ENCODE measurements around the gene CHMP2A. TPM values are rescaled to one million over a fixed set of nuclear protein-coding genes. Genes with fewer than 3 reads are reported as not detected.
A peak's percentile ranks its signal among the peaks of the same experiment; 100 is the strongest.

The CHMP2A gene
- total and polyA plus RNA-seq, 4 donors = 58.0 to 107 (median 83.3) TPM

- Histone ChIP-seq H3K4me3 (ENCODE audit: low read depth in 1 of 3, low read length in 3 of 3) (peak overlapping the region; percentile 64 to 69 (median 64)), H3K4me1 (ENCODE audit: control insufficient read depth in 4 of 4, insufficient read depth in 4 of 4, low read length in 3 of 4) (peaks cover 4 to 25% (median 17%) of the 10 kb centered on the region in 4 donors), H3K27me3 (ENCODE audit: control insufficient read depth in 4 of 4, insufficient read depth in 4 of 4, low read length in 3 of 4) (no peaks in the 10 kb centered on the region), H3K27ac (ENCODE audit: low read depth in 1 of 2, low read length in 2 of 2) (peak overlapping the region; percentile 93 to 97), H3K36me3 (ENCODE audit: control insufficient read depth in 4 of 4, insufficient read depth in 3 of 4, low read depth in 1 of 4, low read length in 3 of 4) (peaks cover 0 to 18% (median 5%) of the 10 kb centered on the region in 4 donors), H3K9me3 (ENCODE audit: control insufficient read depth in 4 of 4, low read length in 3 of 4) (no peaks in the 10 kb centered on the region), H3K9ac (ENCODE audit: low read depth in 1 of 2, low read length in 2 of 2) (no peak overlapping the region)
- TF ChIP-seq REST (IDR thresholded peaks at IDR 0.05) (peak; percentile 4), RAD21 (IDR thresholded peaks at IDR 0.05) (no peak), HNF4A (conservative IDR thresholded peaks at IDR 0.05) (peak in 1 of 2 donors; percentile 27), GABPA (IDR thresholded peaks at IDR 0.05 in 1 of 2, conservative IDR thresholded peaks at IDR 0.05 in 1 of 2) (peak; percentile 76 to 81)
- no peak for DNase-seq (ENCODE audit: low spot score)
- WGBS = 50% methylated on average over 24 of the region's 24 CpGs
Observed at GRCh38 chr19:58572026-58572817, 17.3 kb upstream of the CHMP2A start.

GRCh38 chr19:58571575-58571947, 16.7 kb upstream of the CHMP2A start:
- H3K27me3 ChIP-seq (ENCODE audit: control insufficient read depth in 4 of 4, insufficient read depth in 4 of 4, low read length in 3 of 4) = no peaks in the 10 kb centered on the region
- no peak for DNase-seq (ENCODE audit: low spot score)

More at GRCh38 chr19:58571575-58571947, 16.7 kb upstream of the CHMP2A start:
- Histone ChIP-seq H3K9ac (ENCODE audit: low read depth in 1 of 2, low read length in 2 of 2) (no peak overlapping the region), H3K27ac (ENCODE audit: low read depth in 1 of 2, low read length in 2 of 2) (no peak overlapping the region), H3K36me3 (ENCODE audit: control insufficient read depth in 4 of 4, insufficient read depth in 3 of 4, low read depth in 1 of 4, low read length in 3 of 4) (peaks cover 2 to 18% (median 5%) of the 10 kb centered on the region in 4 donors), H3K4me1 (ENCODE audit: control insufficient read depth in 4 of 4, insufficient read depth in 4 of 4, low read length in 3 of 4) (peaks cover 4 to 25% (median 17%) of the 10 kb centered on the region in 4 donors), H3K9me3 (ENCODE audit: control insufficient read depth in 4 of 4, low read length in 3 of 4) (no peaks in the 10 kb centered on the region), H3K4me3 (ENCODE audit: low read depth in 1 of 3, low read length in 3 of 3) (no peak overlapping the region)
- 96% methylated on average over 8 of the region's 8 CpGs for WGBS
- TF ChIP-seq HNF4A (conservative IDR thresholded peaks at IDR 0.05) (no peak), CTCF (IDR thresholded peaks at IDR 0.05; ENCODE audit: low read depth, low read length, missing input control) (no peak), ZBTB33 (IDR thresholded peaks at IDR 0.05) (no peak), NR2F2 (IDR thresholded peaks at IDR 0.05) (no peak)
